OCI-LY7 (cell line): ENCODE results near the gene NPBWR2.

Experiments used
- EZH2phosphoT487 ChIP-seq: fragments of 200-600 bp; sonication (generic); IDR thresholded peaks from 2 replicates; pipeline ENCODE4 v1.6.1; 2018; ENCODE audit warnings: low read depth, borderline replicate concordance, mild to moderate bottlenecking, mixed run types, antibody characterized with exemption, low read length, moderate library complexity, mixed read lengths
- TF ChIP-seq, protein P1 (sequence below): fragments of 200-600 bp; sonication (generic); conservative IDR thresholded peaks from 2 replicates; pipeline ENCODE4 v1.5.1; 2014; ENCODE audit warnings: mild to moderate bottlenecking, antibody characterized with exemption, low read length, moderate library complexity, mixed read lengths

GRCh38 chr20:64140061-64140931 lies 32.9 kb upstream of the NPBWR2 start:
- no peak for TF ChIP-seq EZH2phosphoT487
- TF ChIP-seq, protein P1, sequence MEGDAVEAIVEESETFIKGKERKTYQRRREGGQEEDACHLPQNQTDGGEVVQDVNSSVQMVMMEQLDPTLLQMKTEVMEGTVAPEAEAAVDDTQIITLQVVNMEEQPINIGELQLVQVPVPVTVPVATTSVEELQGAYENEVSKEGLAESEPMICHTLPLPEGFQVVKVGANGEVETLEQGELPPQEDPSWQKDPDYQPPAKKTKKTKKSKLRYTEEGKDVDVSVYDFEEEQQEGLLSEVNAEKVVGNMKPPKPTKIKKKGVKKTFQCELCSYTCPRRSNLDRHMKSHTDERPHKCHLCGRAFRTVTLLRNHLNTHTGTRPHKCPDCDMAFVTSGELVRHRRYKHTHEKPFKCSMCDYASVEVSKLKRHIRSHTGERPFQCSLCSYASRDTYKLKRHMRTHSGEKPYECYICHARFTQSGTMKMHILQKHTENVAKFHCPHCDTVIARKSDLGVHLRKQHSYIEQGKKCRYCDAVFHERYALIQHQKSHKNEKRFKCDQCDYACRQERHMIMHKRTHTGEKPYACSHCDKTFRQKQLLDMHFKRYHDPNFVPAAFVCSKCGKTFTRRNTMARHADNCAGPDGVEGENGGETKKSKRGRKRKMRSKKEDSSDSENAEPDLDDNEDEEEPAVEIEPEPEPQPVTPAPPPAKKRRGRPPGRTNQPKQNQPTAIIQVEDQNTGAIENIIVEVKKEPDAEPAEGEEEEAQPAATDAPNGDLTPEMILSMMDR = no peak
